ENCODE measurements around the gene BPI.

BPI gene

DNA sequence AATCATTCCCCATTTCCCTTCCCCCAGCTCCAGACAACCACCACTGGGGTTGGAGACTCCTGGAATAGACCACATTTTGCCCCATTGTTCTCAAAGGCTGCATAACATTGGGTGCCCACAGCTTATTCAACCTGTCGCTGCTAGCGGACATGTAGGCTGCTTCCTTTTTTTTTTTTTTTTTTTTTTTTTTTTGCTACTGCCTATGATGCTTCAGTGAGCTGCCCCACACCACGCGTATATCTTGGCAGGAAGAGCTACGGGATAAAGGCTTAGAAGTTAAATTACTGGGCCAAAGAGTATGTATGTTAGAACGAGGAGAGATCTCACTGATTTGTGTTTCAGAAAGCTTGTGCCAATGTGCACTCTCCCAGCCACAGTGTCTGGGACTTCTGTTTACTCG is 49.4 kb downstream of the BPI start:
- peak; percentile 43 for DNase-seq (ENCODE audit: low read depth)
- TF ChIP-seq, protein P1, sequence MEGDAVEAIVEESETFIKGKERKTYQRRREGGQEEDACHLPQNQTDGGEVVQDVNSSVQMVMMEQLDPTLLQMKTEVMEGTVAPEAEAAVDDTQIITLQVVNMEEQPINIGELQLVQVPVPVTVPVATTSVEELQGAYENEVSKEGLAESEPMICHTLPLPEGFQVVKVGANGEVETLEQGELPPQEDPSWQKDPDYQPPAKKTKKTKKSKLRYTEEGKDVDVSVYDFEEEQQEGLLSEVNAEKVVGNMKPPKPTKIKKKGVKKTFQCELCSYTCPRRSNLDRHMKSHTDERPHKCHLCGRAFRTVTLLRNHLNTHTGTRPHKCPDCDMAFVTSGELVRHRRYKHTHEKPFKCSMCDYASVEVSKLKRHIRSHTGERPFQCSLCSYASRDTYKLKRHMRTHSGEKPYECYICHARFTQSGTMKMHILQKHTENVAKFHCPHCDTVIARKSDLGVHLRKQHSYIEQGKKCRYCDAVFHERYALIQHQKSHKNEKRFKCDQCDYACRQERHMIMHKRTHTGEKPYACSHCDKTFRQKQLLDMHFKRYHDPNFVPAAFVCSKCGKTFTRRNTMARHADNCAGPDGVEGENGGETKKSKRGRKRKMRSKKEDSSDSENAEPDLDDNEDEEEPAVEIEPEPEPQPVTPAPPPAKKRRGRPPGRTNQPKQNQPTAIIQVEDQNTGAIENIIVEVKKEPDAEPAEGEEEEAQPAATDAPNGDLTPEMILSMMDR (conservative IDR thresholded peaks at IDR 0.05; ENCODE audit: control insufficient read depth, insufficient read depth, low read depth, low read length) = no peak
- H3K4me3 ChIP-seq (ENCODE audit: control insufficient read depth, low read depth, low read length) = no peak overlapping the region

DNA sequence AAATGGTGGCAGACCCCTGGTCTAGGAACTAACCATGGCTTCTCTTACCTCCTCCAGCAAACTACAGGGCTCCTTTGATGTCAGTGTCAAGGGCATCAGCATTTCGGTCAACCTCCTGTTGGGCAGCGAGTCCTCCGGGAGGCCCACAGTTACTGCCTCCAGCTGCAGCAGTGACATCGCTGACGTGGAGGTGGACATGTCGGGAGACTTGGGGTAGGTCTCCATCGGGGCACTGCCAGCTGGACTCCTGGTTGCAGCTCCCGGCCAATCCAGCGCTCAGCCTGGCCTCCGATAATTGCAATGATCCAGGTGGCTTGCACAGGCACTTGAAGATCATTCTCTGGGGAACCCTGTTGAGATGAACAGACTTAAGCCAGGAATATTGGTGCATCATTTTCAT is 50.3 kb downstream of the BPI start:
- no peak for DNase-seq (ENCODE audit: low read depth)
- no peak overlapping the region for H3K4me3 ChIP-seq (ENCODE audit: control insufficient read depth, low read depth, low read length)
- TF ChIP-seq, protein P1 (conservative IDR thresholded peaks at IDR 0.05; ENCODE audit: control insufficient read depth, insufficient read depth, low read depth, low read length) = no peak

DNA sequence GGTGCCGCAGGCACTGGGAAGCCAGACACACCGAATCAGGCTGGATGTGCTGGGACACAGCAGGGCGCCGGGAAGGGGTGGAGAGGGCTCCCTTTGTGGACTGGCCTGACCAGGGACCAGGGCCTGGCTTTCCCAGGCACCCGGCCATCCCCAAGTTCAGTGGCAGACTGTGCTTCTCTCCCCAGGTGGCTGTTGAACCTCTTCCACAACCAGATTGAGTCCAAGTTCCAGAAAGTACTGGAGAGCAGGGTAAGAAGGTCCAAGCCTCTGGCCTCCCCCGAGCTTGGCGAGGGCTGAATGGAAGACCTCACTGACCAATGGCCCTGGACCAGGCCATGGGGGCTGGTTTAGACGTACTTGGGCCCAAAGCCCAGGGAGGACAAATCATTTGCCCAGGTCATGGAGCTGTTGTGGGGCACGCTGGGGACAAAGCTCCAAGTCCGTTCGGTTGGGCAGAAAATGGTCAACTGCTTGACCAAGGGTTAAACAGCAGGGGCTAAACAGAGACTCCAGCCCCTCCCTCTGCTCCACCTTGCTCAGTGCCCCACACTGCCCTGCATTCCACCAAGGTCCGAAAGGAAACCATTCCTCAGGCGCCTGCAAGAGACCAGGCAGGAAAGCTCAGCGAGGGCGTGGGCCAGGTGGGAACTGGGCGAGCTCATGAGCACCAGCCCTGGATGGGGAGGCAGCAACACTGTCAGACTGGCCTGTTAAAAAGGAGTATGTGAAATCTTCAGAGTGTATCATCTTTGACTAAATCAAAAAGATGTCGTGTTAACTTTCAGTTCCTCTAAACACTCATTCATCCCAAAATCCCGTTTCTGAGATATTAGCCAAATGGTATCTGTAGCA is 51.4 kb downstream of the BPI start:
- no peak for DNase-seq (ENCODE audit: low read depth)
- TF ChIP-seq, protein P1 (conservative IDR thresholded peaks at IDR 0.05; ENCODE audit: control insufficient read depth, insufficient read depth, low read depth, low read length) = no peak
- H3K4me3 ChIP-seq (ENCODE audit: control insufficient read depth, low read depth, low read length) = no peak overlapping the region

DNA sequence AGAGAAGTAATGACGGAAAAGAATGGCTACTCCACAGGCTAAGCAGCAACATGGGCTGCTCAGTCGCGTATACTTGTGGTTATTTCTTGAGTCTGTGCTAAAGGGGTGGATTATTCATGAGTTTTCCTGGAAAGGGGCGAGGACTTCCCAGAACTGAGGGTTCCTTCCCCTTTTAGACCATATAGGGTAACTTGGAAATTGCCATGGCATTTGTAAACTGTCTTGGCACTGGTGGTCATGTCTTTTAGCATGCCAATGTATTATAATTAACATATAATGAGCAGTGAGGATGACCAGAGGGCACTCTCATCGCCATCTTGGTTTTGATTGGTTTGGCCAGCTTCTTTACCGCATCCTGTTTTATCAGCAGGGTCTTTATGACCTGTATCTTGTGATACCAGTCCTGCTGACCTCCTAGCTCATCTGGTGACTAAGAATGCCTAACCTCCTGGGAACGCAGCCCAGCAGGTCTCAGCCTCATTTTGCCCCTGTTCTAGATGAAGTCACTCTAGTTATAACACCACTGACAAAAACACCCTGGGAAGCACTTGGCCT is 53.8 kb downstream of the BPI start:
- H3K4me3 ChIP-seq (ENCODE audit: control insufficient read depth, low read depth, low read length) = no peak overlapping the region
- peak; percentile 56 for DNase-seq (ENCODE audit: low read depth)

DNA sequence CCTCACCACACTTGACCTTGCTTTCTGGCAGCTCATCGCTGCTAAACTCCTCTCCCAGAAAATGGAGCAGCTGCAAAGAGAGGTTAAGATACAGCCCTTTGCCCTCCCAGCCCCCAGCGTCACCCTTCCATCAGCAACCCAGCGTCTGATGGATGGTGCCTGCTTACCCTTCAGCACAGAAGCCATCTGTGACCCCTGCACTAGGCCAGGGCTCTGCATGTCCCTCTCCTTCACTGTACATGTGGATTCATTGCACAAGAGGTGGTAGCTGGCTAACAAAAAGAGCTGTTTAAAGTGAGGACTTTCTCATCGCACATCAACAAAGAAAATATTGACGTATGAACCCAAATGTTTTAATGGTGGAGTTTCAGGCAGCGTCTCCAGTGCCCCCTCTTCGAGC is 54.6 kb downstream of the BPI start:
- H3K4me3 ChIP-seq (ENCODE audit: control insufficient read depth, low read depth, low read length) = no peak overlapping the region
- TF ChIP-seq, protein P1 (conservative IDR thresholded peaks at IDR 0.05; ENCODE audit: control insufficient read depth, insufficient read depth, low read depth, low read length) = no peak
- DNase-seq (ENCODE audit: low read depth) = no peak

More for the DNA sequence above, 53.8 kb downstream of the BPI start:
- TF ChIP-seq, protein P1 (conservative IDR thresholded peaks at IDR 0.05; ENCODE audit: control insufficient read depth, insufficient read depth, low read depth, low read length) = no peak

DNA sequence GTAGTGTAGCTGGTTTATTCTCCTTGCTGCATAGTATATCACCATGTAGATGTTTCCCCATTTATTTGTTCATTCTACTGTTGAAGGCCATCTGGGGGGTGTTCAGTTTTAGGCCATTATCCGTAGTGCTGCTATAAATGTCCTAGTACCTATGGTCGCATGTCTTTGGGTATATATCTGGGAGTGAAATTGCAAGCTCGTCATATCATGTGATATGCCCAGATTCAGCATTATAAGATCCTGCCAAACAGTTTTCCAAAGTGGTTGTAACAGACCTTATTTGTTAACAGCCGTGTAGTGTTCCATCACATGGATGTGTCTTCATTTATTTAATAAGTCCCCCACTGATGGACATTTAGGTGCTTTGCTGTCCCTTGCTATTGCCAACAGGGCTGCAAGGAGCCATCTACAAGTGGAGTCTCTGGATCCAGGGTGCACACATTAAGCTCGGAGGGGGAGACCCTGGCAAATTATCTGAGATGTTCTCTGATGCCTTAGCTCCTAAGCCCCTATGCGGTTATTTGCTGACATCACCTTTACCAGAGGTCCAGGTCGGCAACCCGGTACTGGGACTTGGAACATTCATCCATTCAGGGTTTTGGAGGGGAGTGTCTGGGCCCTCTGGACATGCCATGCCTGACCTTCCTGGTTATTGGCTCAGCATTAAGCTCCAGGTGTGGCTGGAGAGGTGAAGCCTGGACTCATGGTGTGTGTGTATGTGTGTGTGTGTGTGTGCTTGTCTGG is 59.2 kb downstream of the BPI start:
- TF ChIP-seq, protein P1 (conservative IDR thresholded peaks at IDR 0.05; ENCODE audit: control insufficient read depth, insufficient read depth, low read depth, low read length) = no peak
- DNase-seq (ENCODE audit: low read depth) = no peak
- no peak overlapping the region for H3K4me3 ChIP-seq (ENCODE audit: control insufficient read depth, low read depth, low read length)

Data from fibroblast of mammary gland (primary cell).